OCI-LY7 (cell line): ENCODE data around the gene HIP1.

Source experiments
- EZH2phosphoT487 ChIP-seq: fragments of 200-600 bp; sonication (generic); IDR thresholded peaks from 2 replicates; pipeline ENCODE4 v1.6.1; 2018; ENCODE audit warnings: low read depth, borderline replicate concordance, mild to moderate bottlenecking, mixed run types, antibody characterized with exemption, low read length, moderate library complexity, mixed read lengths
- TF ChIP-seq, protein P1 (sequence below): fragments of 200-600 bp; sonication (generic); conservative IDR thresholded peaks from 2 replicates; pipeline ENCODE4 v1.5.1; 2014; ENCODE audit warnings: mild to moderate bottlenecking, antibody characterized with exemption, low read length, moderate library complexity, mixed read lengths

DNA sequence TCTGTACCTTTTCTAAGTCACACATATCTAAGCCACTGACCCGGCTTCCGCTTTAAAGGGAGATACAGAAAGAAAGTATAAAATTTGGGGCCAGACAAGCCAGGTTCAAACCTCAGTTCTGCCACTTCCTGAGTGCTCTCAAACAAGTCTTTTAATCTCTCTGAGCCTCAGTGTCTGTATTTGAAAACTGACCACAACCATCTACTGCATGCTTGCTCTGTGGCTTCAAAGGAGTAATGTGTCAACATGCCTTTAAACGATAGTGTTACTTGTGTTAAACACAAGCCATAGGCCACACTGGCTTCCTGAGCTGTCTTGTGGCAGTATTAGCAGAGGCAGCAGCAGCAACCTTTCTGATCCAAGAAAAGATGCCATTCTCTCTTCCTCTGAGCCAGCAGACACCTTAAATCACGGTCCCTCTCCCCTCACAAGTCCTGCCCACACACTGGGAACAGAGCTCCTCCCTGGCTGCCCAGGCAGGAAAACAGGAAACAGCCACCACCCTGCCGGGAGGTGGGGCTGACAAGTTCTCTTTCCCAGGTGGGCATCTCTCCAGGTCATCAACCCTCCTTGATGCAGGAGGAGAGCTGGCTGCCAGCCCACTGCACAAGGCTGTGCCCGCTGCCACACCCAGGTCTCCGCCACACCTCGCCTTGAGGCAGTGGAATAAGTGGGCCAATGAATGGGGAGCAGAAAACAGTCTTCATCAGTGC lies 10.7 kb downstream of the HIP1 start:
- TF ChIP-seq, protein P1, sequence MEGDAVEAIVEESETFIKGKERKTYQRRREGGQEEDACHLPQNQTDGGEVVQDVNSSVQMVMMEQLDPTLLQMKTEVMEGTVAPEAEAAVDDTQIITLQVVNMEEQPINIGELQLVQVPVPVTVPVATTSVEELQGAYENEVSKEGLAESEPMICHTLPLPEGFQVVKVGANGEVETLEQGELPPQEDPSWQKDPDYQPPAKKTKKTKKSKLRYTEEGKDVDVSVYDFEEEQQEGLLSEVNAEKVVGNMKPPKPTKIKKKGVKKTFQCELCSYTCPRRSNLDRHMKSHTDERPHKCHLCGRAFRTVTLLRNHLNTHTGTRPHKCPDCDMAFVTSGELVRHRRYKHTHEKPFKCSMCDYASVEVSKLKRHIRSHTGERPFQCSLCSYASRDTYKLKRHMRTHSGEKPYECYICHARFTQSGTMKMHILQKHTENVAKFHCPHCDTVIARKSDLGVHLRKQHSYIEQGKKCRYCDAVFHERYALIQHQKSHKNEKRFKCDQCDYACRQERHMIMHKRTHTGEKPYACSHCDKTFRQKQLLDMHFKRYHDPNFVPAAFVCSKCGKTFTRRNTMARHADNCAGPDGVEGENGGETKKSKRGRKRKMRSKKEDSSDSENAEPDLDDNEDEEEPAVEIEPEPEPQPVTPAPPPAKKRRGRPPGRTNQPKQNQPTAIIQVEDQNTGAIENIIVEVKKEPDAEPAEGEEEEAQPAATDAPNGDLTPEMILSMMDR: no peak
- TF ChIP-seq EZH2phosphoT487: no peak
